ENCODE results near the gene MSLN. TPM values are rescaled to one million over a fixed set of nuclear protein-coding genes. Genes with fewer than 3 reads are reported as not detected.

Gene MSLN
- total and polyA plus RNA-seq, 2 of the 8 experiments (the other 6 are each of a cell fraction or from before 2014, with no cell fraction given), result 0.28 to 0.50 TPM

GRCh38 chr16:740764-741505 lies 19.6 kb upstream of the MSLN start, which contains the start of gene CIAO3 (continued):
- TF ChIP-seq RBBP5 (IDR thresholded peaks at IDR 0.05; ENCODE audit: borderline replicate concordance, low read depth, low read length) (no peak), SUZ12 (IDR thresholded peaks at IDR 0.05; ENCODE audit: low read length) (no peak), SP4 (IDR thresholded peaks at IDR 0.05; ENCODE audit: low read length) (peak; percentile 74; the same call in 1 of the 2 replicates), PHF8 (conservative IDR thresholded peaks at IDR 0.05; ENCODE audit: low read depth, low read length) (peak; percentile 79), USF2 (IDR thresholded peaks at IDR 0.05; ENCODE audit: low read length) (0 out of 2 replicates have a peak, but pooled peaks have one; percentile 8), KDM4A (IDR thresholded peaks at IDR 0.05; ENCODE audit: low read depth, low read length, severe bottlenecking) (peak; percentile 99), SP2 (IDR thresholded peaks at IDR 0.05; ENCODE audit: low read length) (no peak), HDAC6 (IDR thresholded peaks at IDR 0.05; ENCODE audit: low read depth, low read length) (no peak), SIN3A (conservative IDR thresholded peaks at IDR 0.05 in 1 of 2, IDR thresholded peaks at IDR 0.05 in 1 of 2; ENCODE audit: low read depth in 1 of 2, low read length in 2 of 2) (peak in 1 of 2 experiments; percentile 96; a peak in 2 of 4 replicates), CEBPB (IDR thresholded peaks at IDR 0.05; ENCODE audit: low read depth, low read length) (no peak), KDM1A (IDR thresholded peaks at IDR 0.05; ENCODE audit: borderline replicate concordance, low read length) (no peak), TCF12 (IDR thresholded peaks at IDR 0.05; ENCODE audit: low read depth, low read length) (no peak), E2F6 (IDR thresholded peaks at IDR 0.05) (peak; percentile 93), TBP (IDR thresholded peaks at IDR 0.05; ENCODE audit: low read depth, low read length) (peak; percentile 56; the same call in 1 of the 2 replicates), CBX5 (IDR thresholded peaks at IDR 0.05; ENCODE audit: low read depth, low read length) (no peak), YY1 (IDR thresholded peaks at IDR 0.05; ENCODE audit: low read depth, low read length) (peak; percentile 94), POU5F1 (IDR thresholded peaks at IDR 0.05; ENCODE audit: low read depth, low read length) (no peak), CREB1 (IDR thresholded peaks at IDR 0.05) (peak; percentile 97), MAFK (IDR thresholded peaks at IDR 0.05; ENCODE audit: low read depth, low read length) (no peak), BCL11A (IDR thresholded peaks at IDR 0.05; ENCODE audit: low read depth in 2 of 2, low read length in 2 of 2) (no peak), JUND (IDR thresholded peaks at IDR 0.05; ENCODE audit: low read length) (peak; percentile 89), NANOG (IDR thresholded peaks at IDR 0.05; ENCODE audit: insufficient read depth, low read depth, low read length, poor library complexity, severe bottlenecking) (no peak), MAX (IDR thresholded peaks at IDR 0.05) (peak; percentile 91)
